Osteocyte (in vitro differentiated cells): ENCODE data around the gene YOD1. TPM values are rescaled to one million over a fixed set of nuclear protein-coding genes. Genes with fewer than 3 reads are reported as not detected.

Experiments
- DNase-seq: peaks from one replicate; pipeline ENCODE4 v3.0.0; 2021; ENCODE audit warnings: mixed read lengths; ENCODE audit not compliant: unreplicated experiment; ENCODE audit errors: extremely low spot score
- H3K27ac Mint-ChIP-seq: one replicate; pipeline ENCODE4 v1.8.0; 2021; ENCODE audit warnings: mild to moderate bottlenecking, mixed read lengths; ENCODE audit not compliant: unreplicated experiment
- H3K27me3 Mint-ChIP-seq: one replicate; pipeline ENCODE4 v1.8.0; 2021; ENCODE audit warnings: mixed read lengths; ENCODE audit not compliant: unreplicated experiment
- H3K36me3 Mint-ChIP-seq: one replicate; pipeline ENCODE4 v1.8.0; 2021; ENCODE audit warnings: mixed read lengths; ENCODE audit not compliant: unreplicated experiment
- H3K4me1 Mint-ChIP-seq: one replicate; pipeline ENCODE4 v1.8.0; 2021; ENCODE audit warnings: mixed read lengths; ENCODE audit not compliant: unreplicated experiment
- H3K4me3 Mint-ChIP-seq: one replicate; pipeline ENCODE4 v1.8.0; 2021; ENCODE audit warnings: mild to moderate bottlenecking, moderate library complexity, mixed read lengths; ENCODE audit not compliant: unreplicated experiment
- H3K9me3 Mint-ChIP-seq: one replicate; pipeline ENCODE4 v1.8.0; 2021; ENCODE audit warnings: mixed read lengths; ENCODE audit not compliant: unreplicated experiment
- total RNA-seq: library from RNA; stranded (reverse); gene quantifications from 2 replicates; pipeline ENCODE4 v1.2.1, GENCODE V29; 2021
- TF ChIP-seq, protein P1 (sequence below): fragments of 200-600 bp; sonication (generic); IDR thresholded peaks from 2 replicates; pipeline ENCODE4 v1.5.0; 2021; ENCODE audit warnings: antibody characterized with exemption, mild to moderate bottlenecking, moderate library complexity

Gene YOD1
- total RNA-seq, 1 donor from 2014 or later, result 4.6 TPM

DNA sequence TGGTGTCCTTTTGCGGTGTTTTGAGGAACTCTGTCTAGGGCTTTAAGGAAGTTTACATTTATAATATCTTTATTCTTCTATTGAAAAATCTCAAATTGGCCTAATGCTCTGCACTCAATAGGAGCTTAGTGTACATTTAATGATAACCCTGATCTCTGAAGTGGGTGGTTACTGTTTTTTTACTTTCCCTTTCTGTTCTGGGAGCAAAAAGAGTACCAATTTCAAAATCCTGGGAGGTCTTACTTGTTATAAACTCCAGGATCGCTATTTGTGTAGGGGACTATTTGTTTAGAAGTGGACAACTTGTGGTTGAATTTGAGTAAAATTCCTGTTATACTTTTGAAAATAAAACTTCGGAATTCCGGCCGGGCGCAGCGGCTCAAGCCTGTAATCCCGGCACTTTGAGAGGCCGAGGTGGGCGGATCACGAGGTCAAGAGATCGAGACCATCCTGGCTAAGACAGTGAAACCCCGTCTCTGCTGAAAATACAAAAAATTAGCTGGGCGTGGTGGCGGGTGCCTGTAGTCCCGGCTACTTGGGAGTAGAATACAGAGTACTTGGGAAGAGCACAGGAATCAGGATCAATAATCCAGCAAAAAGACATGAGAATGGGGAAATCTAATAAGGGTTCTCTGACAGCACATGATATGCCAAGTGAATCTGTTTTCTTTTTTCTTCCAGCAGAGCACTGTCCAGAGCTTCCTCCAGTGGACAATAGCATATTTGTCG, 38.8 kb upstream of the YOD1 start:
- no peak overlapping the region for H3K27ac Mint-ChIP-seq
- no peak overlapping the region for H3K4me3 Mint-ChIP-seq

GRCh38 chr1:207088701-207089626, 38.0 kb upstream of the YOD1 start, which contains the start of gene C4BPB:
Gene C4BPB, plus strand, starts transcription at chr1:207088860. Its CDS starts 672 bp downstream, at chr1:207089532.
- Mint-ChIP-seq H3K4me1 (peaks cover 12% of the 10 kb centered on the region), H3K27me3 (peaks cover 27% of the 10 kb centered on the region), H3K4me3 (no peak within 1 kb of the TSS), H3K9me3 (no peaks in the 10 kb centered on the region), H3K27ac (no peak within 1 kb of the TSS), H3K36me3 (no peaks in the 10 kb centered on the region)
- TF ChIP-seq, protein P1, sequence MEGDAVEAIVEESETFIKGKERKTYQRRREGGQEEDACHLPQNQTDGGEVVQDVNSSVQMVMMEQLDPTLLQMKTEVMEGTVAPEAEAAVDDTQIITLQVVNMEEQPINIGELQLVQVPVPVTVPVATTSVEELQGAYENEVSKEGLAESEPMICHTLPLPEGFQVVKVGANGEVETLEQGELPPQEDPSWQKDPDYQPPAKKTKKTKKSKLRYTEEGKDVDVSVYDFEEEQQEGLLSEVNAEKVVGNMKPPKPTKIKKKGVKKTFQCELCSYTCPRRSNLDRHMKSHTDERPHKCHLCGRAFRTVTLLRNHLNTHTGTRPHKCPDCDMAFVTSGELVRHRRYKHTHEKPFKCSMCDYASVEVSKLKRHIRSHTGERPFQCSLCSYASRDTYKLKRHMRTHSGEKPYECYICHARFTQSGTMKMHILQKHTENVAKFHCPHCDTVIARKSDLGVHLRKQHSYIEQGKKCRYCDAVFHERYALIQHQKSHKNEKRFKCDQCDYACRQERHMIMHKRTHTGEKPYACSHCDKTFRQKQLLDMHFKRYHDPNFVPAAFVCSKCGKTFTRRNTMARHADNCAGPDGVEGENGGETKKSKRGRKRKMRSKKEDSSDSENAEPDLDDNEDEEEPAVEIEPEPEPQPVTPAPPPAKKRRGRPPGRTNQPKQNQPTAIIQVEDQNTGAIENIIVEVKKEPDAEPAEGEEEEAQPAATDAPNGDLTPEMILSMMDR, result no peak
- DNase-seq, result no peak

More for the DNA sequence above, 38.8 kb upstream of the YOD1 start:
- Mint-ChIP-seq H3K9me3 (no peaks in the 10 kb centered on the region), H3K27me3 (peaks cover 24% of the 10 kb centered on the region), H3K4me1 (peaks cover 3% of the 10 kb centered on the region), H3K36me3 (no peaks in the 10 kb centered on the region)
- no peak for DNase-seq
- TF ChIP-seq, protein P1, result no peak

DNA sequence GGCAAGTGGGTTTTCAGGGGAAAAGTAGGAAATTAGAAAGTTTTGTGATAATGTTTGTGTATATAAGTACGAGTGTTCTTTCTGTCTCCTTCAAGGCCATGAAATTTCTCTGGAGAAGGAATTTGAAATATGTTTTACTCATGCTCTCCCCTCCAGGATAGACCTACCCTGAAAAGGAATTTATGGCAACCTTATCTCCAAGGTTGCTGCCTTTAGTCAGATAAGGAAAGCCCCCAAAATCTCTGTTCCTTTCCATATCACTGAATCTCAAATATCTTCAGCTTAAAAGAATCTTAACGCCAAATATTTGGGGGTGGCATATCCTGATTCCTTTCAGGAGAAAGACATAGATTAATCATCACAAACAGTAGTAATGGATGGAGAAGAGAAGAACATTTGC, 37.2 kb upstream of the YOD1 start:
- TF ChIP-seq, protein P1, result no peak
- no peaks in the 10 kb centered on the region for H3K36me3 Mint-ChIP-seq
- DNase-seq, result no peak
- no peak overlapping the region for H3K4me3 Mint-ChIP-seq
- no peaks in the 10 kb centered on the region for H3K9me3 Mint-ChIP-seq
- peaks cover 26% of the 10 kb centered on the region for H3K27me3 Mint-ChIP-seq
- peaks cover 12% of the 10 kb centered on the region for H3K4me1 Mint-ChIP-seq
- H3K27ac Mint-ChIP-seq, result no peak overlapping the region

- TF ChIP-seq, protein P1, result no peak
- Mint-ChIP-seq H3K27me3 (peaks cover 26% of the 10 kb centered on the region), H3K27ac (no peak overlapping the region), H3K4me1 (peaks cover 12% of the 10 kb centered on the region), H3K4me3 (no peak overlapping the region), H3K36me3 (peaks cover 2% of the 10 kb centered on the region), H3K9me3 (no peaks in the 10 kb centered on the region)
- no peak for DNase-seq
Observed at GRCh38 chr1:207085887-207086286, 34.9 kb upstream of the YOD1 start.
